ENCODE results near the gene SLC25A21.

GRCh38 chr14:36659822-36660735 is 512.3 kb downstream of the SLC25A21 start:
- no peak for TF ChIP-seq CTCF (IDR thresholded peaks at IDR 0.05)
- TF ChIP-seq POLR2AphosphoS5 (IDR thresholded peaks at IDR 0.05; ENCODE audit: low read depth, low read length), result no peak
- TF ChIP-seq TCF7L2 (IDR thresholded peaks at IDR 0.05; ENCODE audit: low read depth, low read length), result no peak
